ENCODE data around the gene UCK2. TPM values are rescaled to one million over a fixed set of nuclear protein-coding genes. Genes with fewer than 3 reads are reported as not detected.

UCK2 gene
- total RNA-seq, 1 experiment from 2014 or later: 77.9 TPM

GRCh38 chr1:165826565-165827267 lies 698 bp upstream of the UCK2 start:
- H4K8ac ChIP-seq (replicated peaks; ENCODE audit: insufficient read length, low read depth, low read length): no peak overlapping the region
- peaks cover 2% of the 10 kb centered on the region for H3K79me1 ChIP-seq (ENCODE audit: insufficient read depth, low read depth, low read length, poor library complexity, severe bottlenecking)
- no peak overlapping the region for H4K91ac ChIP-seq (ENCODE audit: insufficient read length, low read depth, low read length)
- no peak overlapping the region for H3K4ac ChIP-seq (ENCODE audit: low read depth, low read length)
- no peak overlapping the region for H2AK5ac ChIP-seq (ENCODE audit: insufficient read length, low read length)
- Mint-ChIP-seq H3K27ac (peak overlapping the region in 1 of 3 experiments; percentile 50; a peak in 1 of 7 replicates), H3K4me3 (peak overlapping the region; percentile 80 to 84), H3K36me3 (ENCODE audit: insufficient read depth in 1 of 3, low read depth in 3 of 3) (peaks cover 8 to 20% (median 9%) of the 10 kb centered on the region in 3 experiments), H3K9me3 (no peaks in the 10 kb centered on the region), H3K27me3 (ENCODE audit: low read depth) (no peaks in the 10 kb centered on the region), H3K4me1 (peaks cover 22% of the 10 kb centered on the region in 2 experiments)
- no peak overlapping the region for H2AFZ ChIP-seq (ENCODE audit: low read length)
- H3T11ph ChIP-seq (ENCODE audit: low read length): no peak overlapping the region
- H3K18ac ChIP-seq (ENCODE audit: insufficient read length, low read depth, low read length): no peak overlapping the region
- H3K4me1 ChIP-seq (ENCODE audit: insufficient read depth, low read length): peaks cover 2% of the 10 kb centered on the region; the same call in 1 of the 2 replicates
- no peak for DNase-seq
- H3K9ac ChIP-seq (ENCODE audit: extremely low read depth, insufficient read length, low read length): no peak overlapping the region
- no peak overlapping the region for H2BK5ac ChIP-seq (ENCODE audit: insufficient read length, low read length)
- peaks cover 10% of the 10 kb centered on the region for H3K23me2 ChIP-seq (ENCODE audit: insufficient read length, low read depth, low read length, poor library complexity, severe bottlenecking)
- no peak overlapping the region for H3K27ac ChIP-seq (ENCODE audit: insufficient read length, low read depth, low read length)
- H2BK15ac ChIP-seq (ENCODE audit: low read depth, low read length): no peak overlapping the region
- peak overlapping the region; percentile 96 for H3K4me2 ChIP-seq (ENCODE audit: insufficient read depth, insufficient read length, low read length)
- H3K56ac ChIP-seq (ENCODE audit: insufficient read length, low read depth, low read length): no peak overlapping the region
- no peaks in the 10 kb centered on the region for H3K9me3 ChIP-seq (ENCODE audit: control insufficient read depth, low read depth, low read length)
- TF ChIP-seq CTCF (conservative IDR thresholded peaks at IDR 0.05): no peak
- H3K27me3 ChIP-seq (ENCODE audit: insufficient read depth, low read length): no peaks in the 10 kb centered on the region
- H2BK12ac ChIP-seq (ENCODE audit: insufficient read length, low read depth, low read length): no peak overlapping the region
- no peaks in the 10 kb centered on the region for H4K20me1 ChIP-seq (ENCODE audit: control insufficient read depth, insufficient read depth, insufficient read length)
- no peak overlapping the region for H3K14ac ChIP-seq (ENCODE audit: insufficient read depth, low read length)
- H3K23ac ChIP-seq (ENCODE audit: insufficient read length, low read depth, low read length): no peak overlapping the region
- H2BK20ac ChIP-seq (ENCODE audit: low read depth, low read length, poor library complexity, severe bottlenecking): no peak overlapping the region
- WGBS (ENCODE audit: extremely low coverage, insufficient read length, low lambda C conversion rate): no CpG with 5 or more reads among the region's 10 CpGs
- no peak overlapping the region for H2BK120ac ChIP-seq (ENCODE audit: low read depth, low read length, poor library complexity, severe bottlenecking)
- H4K5ac ChIP-seq (ENCODE audit: insufficient read length, low read depth, low read length): no peak overlapping the region
- peaks cover 28% of the 10 kb centered on the region for H3K79me2 ChIP-seq (ENCODE audit: insufficient read depth, low read length)
